MG63 (cell line): ENCODE measurements around the gene HEATR5A. TPM values are rescaled to one million over a fixed set of nuclear protein-coding genes. Genes with fewer than 3 reads are reported as not detected.
"Not testable (repeated sequence)": the region's sequence is repeated elsewhere in the genome, so short reads cannot be mapped to it uniquely, and the experiment has no call there.

Experiments
- DNase-seq: peaks from one replicate; pipeline ENCODE4 v3.0.0-alpha.2; 2020
- H3K27me3 ChIP-seq: fragments of 250-450 bp; sonication (Bioruptor Pico); 2 replicates; pipeline ENCODE4 v1.5.1; 2020; ENCODE audit warnings: mild to moderate bottlenecking, moderate library complexity
- H3K36me3 ChIP-seq: fragments of 250-450 bp; sonication (Bioruptor Pico); 2 replicates; pipeline ENCODE4 v1.5.1; 2020; ENCODE audit warnings: mild to moderate bottlenecking, moderate library complexity
- H3K4me3 ChIP-seq: fragments of 250-450 bp; sonication (Bioruptor Pico); 2 replicates; pipeline ENCODE4 v1.5.1; 2020; ENCODE audit warnings: mild to moderate bottlenecking, moderate library complexity
- H3K9me3 ChIP-seq: fragments of 250-450 bp; sonication (Bioruptor Pico); 2 replicates; pipeline ENCODE4 v1.5.1; 2020; ENCODE audit warnings: mild to moderate bottlenecking, moderate library complexity
- total RNA-seq: library from RNA; depleted of rRNA; stranded (reverse); fragments of >200 nt; shearing (Covaris generic); gene quantifications from 2 replicates; pipeline ENCODE4 v1.2.3, GENCODE V29; 2014; ENCODE audit warnings: low replicate concordance; rRNA removed

The HEATR5A gene
- total RNA-seq, 1 experiment from 2014 or later, result 10.8 TPM

- DNase-seq, result no peak
- H3K4me3 ChIP-seq, result no peak overlapping the region
- H3K27me3 ChIP-seq, result no peaks in the 10 kb centered on the region
- H3K9me3 ChIP-seq, result no peaks in the 10 kb centered on the region
- H3K36me3 ChIP-seq, result no peaks in the 10 kb centered on the region
Measured at GRCh38 chr14:31244626-31245025, 175.7 kb downstream of the HEATR5A start.

- no peaks in the 10 kb centered on the region for H3K9me3 ChIP-seq
- no peak for DNase-seq
- no peaks in the 10 kb centered on the region for H3K36me3 ChIP-seq
- H3K4me3 ChIP-seq, result no peak overlapping the region
- no peaks in the 10 kb centered on the region for H3K27me3 ChIP-seq
Measured at GRCh38 chr14:31243860-31244259, 176.5 kb downstream of the HEATR5A start.

- H3K4me3 ChIP-seq, H3K27me3 ChIP-seq, H3K36me3 ChIP-seq, DNase-seq, H3K9me3 ChIP-seq: not testable (repeated sequence)
Measured at GRCh38 chr14:31242161-31242940, 178.0 kb downstream of the HEATR5A start.

Other genes starting within 250 kb of the HEATR5A start
- gene HECTD1, start 212.8 kb downstream of the HEATR5A start, total RNA-seq, result 37.7 and 51.3 TPM in 2 replicates
- gene DTD2, start 37.0 kb upstream of the HEATR5A start, total RNA-seq, result 15.5 and 28.0 TPM in 2 replicates
- not detected in 2 replicates for gene GPR33, start 67.5 kb upstream of the HEATR5A start, total RNA-seq
- gene NUBPL, start 140.9 kb upstream of the HEATR5A start, total RNA-seq, result 10.9 and 20.6 TPM in 2 replicates